GM19023 (cell line): ENCODE results near the gene ZNF433.
"Not testable (repeated sequence)": the region's sequence is repeated elsewhere in the genome, so short reads cannot be mapped to it uniquely, and the experiment has no call there.

ENCODE experiments used
- ATAC-seq: cut with Tn5 transposase; IDR thresholded peaks from one replicate; pipeline ENCODE4 v1.9.1; 2021; ENCODE audit warnings: mild to moderate bottlenecking, moderate library complexity; ENCODE audit not compliant: unreplicated experiment

The ZNF433 gene

DNA sequence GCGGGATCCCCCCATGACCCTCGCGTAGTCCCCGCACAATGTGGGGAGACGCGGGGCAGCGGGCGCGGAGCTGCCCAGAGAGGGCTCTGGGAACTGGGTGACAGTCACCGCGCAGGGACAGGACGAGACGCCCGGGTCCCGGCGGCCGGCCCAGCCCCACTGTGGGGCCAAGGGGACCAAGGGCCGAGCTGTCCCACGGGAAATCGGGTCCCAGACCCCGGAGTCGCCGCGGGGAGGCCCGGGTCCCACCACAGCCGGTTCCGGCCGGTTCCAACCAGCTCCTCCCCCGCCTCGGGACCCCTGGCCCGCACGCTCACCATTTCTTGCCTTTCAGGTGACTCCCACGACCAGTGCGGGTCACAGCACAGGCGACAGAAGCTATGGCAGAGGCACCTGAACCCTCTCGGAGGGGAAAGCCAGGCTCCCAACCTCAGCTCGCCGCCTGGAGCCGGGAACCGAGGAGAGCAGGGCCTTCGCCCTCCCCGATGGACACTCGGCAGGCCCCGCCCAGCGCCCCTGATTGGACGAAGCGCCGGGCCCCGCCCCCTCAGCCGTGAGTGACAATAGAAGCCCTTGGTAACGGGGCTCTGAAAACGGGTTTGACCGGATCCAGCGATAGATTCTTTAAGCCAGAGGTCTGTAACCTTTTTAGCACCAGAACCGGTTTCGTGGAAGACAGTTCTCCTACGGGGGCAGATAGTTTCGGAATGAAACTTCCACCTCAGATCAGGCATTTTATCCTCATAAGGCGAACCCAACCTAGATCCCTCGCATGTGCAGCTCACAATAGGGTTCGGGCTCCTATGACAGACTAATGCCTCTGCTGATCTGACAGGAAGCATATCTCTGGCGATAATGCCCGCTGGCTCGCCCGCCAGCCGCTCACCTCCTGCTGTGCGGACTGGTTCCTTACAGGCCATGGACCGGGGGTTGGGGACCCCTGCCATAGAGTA is at the start of gene ZNF433:
ZNF433 (minus strand) TSS at position 460 of the 953 bp plus-strand sequence; CDS start at position 320, 140 bp downstream.
- ATAC-seq = peak; percentile 92

DNA sequence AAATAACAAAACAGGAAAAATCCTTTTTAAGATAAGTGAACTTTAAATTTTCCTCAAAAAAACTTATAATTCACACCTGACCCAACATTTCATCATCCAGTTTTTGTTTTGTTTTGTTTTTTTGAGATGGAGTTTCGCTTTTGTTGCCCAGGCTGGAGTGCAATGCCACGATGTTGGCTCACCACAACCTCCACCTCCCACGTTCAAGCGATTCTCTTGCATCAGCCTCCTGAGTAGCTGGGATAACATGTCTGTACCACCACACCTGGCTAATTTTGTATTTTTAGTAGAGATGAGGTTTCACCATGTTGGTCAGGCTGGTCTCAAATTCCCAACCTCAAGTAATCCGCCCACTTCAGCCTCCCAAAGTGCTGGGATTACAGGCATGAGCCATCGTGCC is 47.9 kb upstream of the ZNF433 start:
- ATAC-seq = not testable (repeated sequence)

DNA sequence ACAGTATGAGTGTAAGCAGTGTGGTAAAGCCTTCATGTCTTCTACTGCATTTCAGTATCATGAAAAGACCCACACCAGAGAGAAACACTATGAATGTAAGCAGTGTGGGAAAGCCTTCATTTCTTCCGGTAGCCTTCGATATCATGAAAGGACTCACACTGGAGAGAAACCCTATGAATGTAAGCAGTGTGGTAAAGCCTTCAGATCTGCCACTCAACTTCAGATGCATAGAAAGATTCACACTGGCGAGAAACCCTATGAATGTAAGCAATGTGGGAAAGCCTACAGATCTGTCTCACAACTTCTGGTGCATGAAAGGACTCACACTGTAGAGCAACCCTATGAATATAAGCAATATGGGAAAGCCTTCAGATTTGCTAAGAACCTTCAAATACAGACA is 41.9 kb upstream of the ZNF433 start:
- no peak for ATAC-seq

DNA sequence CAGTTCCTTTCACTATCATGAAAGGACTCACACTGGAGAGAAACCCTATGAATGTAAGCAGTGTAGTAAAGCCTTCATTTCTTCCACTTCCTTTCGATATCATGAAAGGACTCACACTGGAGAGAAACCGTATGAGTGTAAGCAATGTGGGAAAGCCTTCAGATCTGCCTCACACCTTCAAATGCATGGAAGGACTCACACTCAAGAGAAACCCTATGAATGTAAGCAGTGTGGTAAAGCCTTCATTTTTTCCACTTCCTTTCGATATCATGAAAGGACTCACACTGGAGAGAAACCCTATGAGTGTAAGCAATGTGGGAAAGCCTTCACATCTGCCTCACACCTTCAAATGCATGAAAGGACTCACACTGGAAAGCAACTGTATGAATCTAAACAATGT is 40.9 kb upstream of the ZNF433 start:
- ATAC-seq = not testable (repeated sequence)

DNA sequence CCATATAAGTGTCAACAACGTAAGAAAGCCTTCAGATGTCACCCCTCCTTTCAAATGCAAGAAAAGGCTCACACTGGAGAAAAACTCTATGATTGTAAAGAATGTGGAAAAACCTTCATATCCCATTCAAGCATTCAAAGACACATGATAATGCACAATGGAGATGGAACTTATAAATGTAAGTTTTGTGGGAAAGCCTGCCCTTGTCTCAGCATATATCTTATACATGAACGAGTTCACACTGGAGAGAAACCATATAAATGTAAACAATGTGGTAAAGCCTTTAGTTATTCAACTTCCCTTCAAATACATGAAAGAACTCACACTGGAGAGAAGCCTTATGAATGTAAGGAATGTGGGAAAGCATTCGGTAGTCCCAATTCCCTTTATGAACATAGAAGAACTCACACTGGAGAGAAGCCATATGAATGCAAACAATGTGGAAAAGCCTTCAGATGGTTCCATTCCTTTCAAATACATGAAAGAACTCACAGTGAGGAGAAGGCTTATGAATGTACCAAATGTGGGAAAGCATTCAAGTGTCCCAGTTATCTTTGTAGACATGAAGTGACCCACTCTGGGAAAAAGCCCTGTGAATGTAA is 40.2 kb upstream of the ZNF433 start:
- ATAC-seq = no peak

DNA sequence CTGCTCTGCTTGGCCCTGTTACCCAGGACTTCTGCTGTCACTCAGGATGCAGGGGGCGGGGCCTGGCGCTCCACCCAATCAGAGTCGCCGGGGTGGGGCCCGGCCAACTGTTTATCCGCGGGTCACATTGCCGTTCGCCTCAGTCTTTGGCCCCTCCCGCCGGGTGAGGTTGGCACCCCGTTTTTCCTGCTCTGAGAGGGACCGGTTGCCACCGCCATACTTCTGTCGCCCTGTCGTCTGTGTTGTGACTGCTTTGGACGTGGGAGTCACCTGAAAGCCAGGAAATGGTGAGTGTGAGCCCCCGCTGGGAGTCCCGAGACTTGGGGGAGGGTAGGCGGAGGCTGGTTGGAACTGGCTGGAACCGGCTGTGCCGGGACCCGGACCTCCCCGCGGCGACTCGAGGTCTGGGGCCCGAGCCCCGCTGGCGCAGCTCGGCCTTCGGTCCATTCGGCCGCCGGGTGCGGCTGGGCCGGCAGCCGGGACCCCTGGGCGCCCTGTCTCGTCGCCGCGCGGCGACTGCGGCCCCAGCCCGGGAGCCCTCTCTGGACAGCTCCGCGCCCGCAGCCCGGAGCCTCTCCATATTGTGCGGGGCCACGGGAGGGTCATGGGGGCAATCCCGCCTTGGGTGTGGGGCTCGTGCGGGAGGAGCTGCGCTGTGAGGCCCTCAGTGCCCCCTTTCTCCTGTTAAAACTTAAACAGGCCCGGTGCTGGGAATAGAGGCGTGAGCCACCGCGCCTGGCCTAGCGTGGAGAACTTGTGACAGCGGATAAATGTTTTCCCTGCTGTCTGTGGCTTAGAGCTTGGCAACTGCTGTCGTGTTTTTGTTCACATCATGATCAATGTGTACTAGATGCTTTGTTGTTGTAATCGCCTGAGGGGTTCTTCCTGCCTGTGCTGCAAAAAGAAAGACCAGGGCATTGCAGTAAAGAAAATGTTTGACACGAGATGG is 29.4 kb upstream of the ZNF433 start, which contains the start of gene ZNF844:
ZNF844 (plus strand) TSS at position 142 of the 949 bp plus-strand sequence; CDS start at position 285, 143 bp downstream.
- peak; percentile 84 for ATAC-seq

DNA sequence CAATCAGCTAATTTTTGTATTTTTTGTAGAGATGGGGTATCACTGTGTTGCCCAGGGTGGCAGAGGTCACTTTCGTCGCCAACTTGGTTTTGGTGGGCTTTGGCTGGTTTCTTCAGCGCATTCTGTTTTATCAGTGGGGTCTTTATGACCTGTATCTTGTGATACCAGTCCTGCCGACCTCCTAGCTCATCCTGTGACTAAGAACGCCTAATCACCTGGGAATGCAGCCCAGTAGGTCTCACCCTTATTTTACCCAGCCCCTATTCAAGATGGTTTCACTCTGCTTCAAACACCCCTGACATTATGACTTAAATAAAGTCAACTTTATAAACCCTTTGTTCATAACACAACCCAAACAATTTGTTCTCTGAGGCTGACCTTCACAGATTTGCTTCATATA is 20.3 kb upstream of the ZNF433 start:
- ATAC-seq = no peak

DNA sequence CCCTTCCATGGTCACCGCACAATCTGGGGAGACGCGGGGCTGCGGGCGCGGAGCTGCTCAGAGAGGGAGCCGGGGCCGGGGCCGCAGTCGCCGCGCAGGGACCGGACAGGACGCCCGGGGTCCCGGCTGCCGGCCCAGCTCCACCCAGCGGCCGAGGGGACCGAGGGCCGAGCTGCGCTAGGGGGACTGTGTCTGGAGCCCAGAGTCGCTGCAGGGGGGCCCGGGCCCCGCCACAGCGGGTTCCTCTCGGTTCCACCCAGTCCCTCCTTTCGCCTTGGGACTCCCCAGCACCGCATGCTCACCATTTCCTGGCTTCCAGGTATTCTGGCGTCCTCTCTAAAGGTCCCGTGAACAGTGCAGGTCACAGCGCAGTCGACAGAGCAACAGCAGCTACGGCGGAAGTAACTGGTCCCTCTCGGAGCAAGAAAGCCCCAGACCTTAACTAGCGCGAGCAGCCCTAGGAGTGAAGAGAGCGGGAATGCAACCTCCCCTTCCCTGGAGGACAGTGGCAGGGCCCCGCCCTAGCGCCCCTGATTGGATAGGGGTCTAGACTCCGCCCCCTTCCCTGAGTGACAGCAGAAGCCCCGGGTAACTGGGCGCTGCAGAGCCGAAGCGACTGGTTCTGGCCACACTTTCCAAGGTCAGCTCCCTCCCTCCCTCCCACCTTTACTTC is 17.2 kb upstream of the ZNF433 start, which contains the start of gene ZNF878:
ZNF878 (minus strand) TSS at position 465 of the 673 bp plus-strand sequence; CDS start at position 305, 160 bp downstream.
- ATAC-seq = peak; percentile 93

DNA sequence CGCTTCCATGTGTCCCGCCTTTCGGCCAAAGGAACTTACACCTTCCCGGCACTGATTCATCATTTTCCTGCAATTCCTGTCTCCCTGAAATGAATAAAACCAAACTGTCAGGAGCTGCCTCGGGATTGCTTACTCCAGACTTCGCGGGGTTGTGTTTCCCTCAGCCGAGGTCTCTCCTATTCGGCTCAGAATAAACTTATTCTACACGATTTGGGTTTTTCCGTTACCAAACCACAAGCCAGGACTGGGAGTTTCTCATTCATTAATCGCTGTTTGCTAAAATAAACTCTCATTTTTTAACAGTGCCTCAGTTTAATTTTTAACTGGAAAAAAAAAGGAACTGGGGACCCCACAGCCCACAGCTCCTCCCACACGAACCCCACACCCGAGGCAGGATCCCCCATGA is 16.6 kb upstream of the ZNF433 start:
- no peak for ATAC-seq

DNA sequence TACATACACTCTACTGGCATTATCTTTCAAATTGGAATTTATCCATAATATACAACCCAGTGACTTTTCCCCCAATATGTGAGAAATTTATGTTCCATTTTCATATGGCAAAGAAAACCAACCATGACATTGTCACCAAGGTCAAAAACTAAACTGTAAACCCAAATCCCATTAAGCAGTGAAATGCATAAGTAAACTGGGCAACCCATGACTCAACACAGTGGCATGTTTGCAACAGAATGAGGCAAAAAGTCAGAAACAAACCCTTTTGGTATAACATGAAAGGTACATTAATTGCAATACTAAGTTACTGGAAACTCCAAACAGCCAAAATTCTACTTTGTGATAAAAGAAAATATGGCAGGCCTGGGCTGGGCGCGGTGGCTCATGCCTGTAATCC is 12.4 kb upstream of the ZNF433 start:
- no peak for ATAC-seq

DNA sequence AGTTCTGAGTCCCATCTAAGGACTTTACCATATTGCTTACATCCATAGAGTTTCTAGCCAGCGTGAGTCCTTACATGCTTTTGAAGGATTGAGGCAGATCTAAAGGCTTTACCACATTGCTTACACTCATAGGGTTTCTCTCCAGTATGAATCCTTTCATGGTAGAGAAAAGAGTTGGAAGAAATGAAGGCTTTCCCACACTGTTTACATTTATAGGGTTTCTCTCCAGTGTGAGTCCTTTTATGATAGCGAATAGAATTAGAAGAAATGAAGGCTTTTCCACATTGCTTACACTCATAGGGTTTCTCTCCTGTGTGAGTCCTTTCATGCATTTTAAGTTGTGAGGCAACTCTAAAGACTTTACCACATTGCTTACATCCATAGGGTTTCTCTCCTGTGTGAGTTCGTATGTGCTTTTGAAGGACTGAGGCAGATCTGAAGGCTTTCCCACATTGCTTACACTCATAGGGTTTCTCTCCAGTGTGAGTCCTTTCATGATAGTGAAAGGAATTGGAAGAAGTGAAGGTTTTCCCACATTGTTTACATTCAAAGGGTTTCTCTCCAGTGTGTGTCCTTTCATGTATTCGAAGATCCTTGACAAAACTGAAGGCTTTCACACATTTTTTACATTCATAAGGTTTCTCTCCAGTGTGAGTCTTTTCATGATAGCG is 8.4 kb upstream of the ZNF433 start:
- no peak for ATAC-seq

DNA sequence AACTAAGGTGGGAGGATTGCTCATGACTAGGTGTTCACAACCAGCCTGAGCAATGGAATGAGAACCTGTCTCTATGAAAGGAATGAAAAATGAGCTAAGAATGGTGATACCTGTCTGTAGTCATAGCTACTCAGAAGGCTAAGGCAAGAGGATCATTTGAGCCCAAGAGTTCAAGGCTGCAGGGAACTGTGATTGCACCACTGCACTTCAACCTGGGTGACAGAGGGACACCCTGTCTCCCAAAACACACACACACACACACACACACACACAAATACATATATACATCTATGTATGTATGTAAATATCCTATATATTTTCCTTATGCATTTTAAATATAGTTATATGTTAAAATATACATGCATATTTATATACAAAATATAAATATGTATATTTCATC is 7.4 kb upstream of the ZNF433 start:
- no peak for ATAC-seq

DNA sequence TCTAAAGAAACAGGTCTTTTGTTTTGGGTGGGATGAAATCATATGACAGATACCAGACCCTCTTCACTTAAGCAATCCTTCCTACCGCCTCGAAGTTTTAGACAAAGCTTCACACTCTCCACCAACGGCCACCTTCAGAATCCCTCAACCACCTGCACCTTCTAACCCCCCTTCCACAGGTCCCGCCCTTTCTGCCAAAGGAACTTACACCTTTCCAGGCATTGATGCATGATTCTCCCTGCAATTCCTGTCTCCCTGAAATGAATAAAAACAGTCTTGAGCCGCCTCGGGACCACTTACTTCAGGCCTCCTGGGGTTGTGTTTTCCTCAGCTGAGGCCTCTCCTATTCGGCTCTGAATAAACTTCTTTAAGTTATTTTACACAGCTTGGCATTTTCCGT is 859 bp downstream of the ZNF433 start:
- ATAC-seq = no peak

DNA sequence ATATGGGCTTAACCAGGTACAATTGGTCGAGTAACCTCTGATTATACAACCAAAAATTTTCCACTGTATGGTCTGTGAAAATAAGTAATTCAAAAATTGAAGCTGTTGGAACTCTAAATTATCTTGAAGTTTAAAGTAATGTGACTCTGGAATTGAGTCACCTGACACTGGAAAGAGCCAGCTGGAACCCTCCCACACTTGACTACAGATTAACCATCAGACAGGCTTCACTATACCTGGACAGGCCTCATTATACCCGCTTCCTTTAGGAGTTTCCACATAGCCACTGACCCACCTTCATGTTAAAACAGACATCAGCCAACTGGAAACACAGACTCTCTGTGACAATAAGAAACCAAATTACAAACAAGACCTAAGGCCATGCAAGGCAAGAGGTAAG is 1.3 kb downstream of the ZNF433 start:
- no peak for ATAC-seq

DNA sequence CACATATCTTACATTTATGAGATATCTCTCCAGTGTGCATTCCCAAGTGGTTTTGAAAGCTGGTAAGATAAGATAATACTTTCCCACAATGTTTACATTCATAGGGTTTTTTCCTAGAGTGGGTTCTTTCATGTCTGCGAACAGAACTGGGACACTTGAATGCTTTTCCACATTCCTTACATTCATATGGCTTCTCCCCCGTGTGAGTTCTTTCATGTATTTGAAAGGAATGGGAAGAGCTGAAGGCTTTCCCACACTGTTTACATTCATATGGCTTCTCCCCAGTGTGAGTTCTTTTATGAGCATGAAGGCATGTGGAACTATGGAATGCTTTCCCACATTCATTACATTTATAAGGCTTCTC is 19.7 kb downstream of the ZNF433 start:
- no peak for ATAC-seq

DNA sequence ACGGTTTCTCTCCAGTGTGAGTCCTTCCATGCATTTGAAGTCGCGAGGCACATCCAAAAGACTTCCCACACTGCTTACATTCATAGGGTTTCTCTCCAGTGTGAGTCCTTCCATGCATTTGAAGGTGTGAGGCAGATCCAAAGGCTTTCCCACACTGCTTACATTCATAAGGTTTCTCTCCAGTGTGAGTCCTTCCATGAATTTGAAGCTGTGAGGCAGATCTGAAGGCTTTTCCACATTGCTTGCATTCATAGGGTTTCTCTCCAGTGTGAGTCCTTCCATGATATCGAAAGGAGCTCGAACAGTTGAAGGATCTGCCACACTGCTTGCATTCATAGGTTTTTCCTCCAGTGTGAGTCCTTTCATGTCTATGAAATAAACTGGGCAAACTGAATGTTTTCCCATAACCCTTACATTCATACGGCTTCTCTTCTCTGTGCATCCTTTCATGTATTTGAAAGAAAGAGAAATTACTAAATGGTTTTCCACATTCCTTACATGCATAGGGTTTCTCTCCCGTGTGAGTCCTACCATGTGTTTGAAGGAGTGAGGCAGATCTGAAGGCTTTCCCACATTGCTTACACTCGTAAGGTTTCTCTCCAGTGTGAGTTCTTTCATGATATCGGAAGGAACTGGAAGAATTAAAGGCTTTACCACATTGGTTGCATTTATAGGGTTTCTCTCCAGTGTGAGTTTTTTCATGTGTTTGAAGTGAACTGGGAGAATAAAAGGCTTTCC is 20.3 kb downstream of the ZNF433 start:
- no peak for ATAC-seq

DNA sequence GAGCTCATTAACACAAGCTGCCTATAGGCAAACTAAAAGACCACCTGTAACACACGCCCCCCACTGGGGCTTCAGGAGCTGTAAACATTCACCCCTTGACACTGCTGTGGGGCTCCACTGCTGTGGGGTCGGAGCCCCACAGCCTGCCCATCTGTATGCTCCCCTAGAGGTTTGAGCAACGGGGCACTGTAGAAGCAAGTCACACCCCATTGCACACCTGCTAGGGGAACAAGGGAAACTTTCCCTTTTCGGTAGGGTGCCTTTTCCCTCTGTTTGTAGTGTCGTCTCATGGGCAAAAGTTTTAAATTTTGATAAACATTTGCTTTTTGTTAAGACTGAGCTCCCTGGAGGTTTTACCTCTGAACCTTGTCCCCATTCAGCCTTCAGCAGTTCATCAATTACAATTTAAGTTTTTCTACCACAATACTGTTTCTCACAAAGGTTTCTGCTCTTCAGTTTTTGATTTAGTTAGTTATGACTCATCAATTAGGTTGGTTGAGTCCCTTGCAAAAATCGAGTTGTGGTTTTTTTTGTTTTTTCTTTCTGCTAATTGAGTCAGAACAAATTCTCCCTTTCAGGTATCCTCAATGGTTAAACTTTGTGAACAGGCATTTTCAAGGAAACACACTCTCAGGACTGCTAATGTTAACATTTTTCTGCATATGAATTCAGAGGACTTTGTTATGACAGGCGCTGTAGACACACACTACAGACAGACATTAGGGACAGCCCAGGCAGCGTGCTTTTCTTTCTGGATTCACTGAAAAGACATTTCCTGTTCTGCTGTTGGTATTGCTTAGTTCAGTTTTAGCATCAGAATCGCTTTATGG is 35.1 kb downstream of the ZNF433 start:
- ATAC-seq = no peak

DNA sequence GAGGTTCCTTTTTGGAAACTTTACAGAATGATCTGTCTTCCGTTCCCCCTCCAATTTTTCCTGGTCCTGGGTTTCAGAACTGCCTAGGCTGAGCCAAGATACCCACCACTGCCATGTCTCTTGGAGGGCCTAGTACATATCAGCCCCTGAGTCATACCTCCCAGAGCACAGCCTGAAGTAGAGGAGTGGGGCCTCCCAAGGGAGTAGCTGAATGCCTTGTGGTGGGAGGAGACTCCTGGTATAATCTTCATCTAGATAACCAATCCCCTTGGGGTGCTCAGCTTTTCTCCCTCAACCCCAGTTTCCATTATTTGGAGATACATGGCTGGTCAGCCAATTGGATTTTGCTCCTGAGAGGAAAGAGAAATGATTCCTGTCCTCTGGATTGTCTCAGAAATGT is 40.3 kb downstream of the ZNF433 start:
- no peak for ATAC-seq
